LNCaP clone FGC (cell line): ENCODE measurements around the gene CMC1.

ENCODE experiments used
- DNase-seq: peaks from one replicate; pipeline ENCODE4 v3.0.0-alpha.2; 2011; ENCODE audit warnings: low read depth
- H3K4me3 ChIP-seq: 2 replicates; pipeline ENCODE4 v1.5.1; 2011; ENCODE audit warnings: mild to moderate bottlenecking, low read depth, low read length, control low read depth
- CTCF ChIP-seq: IDR thresholded peaks from 2 replicates; pipeline ENCODE4 v1.5.1; 2012; ENCODE audit warnings: mild to moderate bottlenecking; ENCODE audit not compliant: control insufficient read depth, insufficient read depth; ENCODE audit errors: extremely low read depth

The CMC1 gene

DNA sequence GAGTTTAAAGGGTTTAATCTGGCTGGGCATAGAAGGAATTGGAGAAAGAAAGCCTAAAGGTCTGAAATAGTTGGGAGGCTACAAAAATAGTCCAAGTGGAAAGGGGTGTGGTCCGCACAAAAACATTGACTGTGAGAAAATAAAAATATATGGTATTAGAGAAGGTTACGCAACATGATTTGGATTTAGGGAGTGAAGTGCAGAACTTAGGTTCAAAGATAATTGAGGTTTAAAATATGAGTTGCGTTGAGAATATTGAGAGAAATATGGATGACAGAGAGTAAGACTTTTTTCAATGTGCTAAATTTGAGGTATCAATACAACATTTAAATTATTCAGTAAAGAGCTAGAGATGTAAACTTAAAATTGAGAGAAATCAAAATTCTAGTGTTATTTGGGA, 15.4 kb upstream of the CMC1 start:
- DNase-seq: no peak
- H3K4me3 ChIP-seq: no peak overlapping the region
- no peak for TF ChIP-seq CTCF

GRCh38 chr3:28228623-28229022, 12.8 kb upstream of the CMC1 start:
- DNase-seq: no peak
- no peak overlapping the region for H3K4me3 ChIP-seq
- no peak for TF ChIP-seq CTCF

DNA sequence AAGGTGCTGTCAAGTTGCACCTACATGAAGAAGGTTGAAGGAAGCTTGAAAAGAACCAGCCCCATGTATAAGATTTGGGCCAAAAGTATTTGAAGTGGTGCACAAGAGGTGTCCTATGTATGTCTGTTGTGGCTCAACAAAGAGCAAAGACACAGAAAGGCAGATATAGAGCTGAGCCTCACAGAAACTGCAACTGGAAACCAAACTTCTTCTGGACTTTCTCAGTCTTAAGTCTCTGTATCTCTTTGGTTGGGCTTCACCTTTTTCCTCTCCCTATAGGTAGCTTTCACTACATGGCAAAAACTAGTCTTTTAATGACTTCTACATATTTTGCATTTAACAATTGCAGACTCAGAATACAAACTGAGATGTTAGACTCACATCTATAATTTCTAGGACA, 8.8 kb upstream of the CMC1 start:
- no peak overlapping the region for H3K4me3 ChIP-seq
- no peak for DNase-seq
- TF ChIP-seq CTCF: no peak

GRCh38 chr3:28234454-28234853, 7.0 kb upstream of the CMC1 start:
- no peak for TF ChIP-seq CTCF
- DNase-seq: no peak
- no peak overlapping the region for H3K4me3 ChIP-seq

DNA sequence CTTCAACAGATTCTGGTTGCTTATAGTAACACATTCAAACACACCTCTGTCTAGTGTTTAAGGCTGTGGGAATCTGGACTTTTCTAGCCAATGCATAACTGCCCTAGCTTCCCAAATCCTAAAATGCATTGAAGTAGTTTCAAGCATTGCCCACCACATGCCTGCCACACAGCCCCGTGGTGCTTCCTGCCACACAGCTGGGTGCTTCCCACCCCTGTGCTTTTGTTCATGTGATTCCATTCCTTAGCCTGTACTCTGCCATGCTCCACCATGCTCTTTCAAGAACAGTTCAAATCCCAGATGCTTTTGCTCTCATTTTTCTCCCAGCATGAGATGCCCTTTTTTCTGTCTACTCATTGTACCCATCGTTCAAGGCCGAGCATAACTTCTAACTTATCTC, 2.3 kb upstream of the CMC1 start:
- DNase-seq: no peak
- no peak overlapping the region for H3K4me3 ChIP-seq
- no peak for TF ChIP-seq CTCF

GRCh38 chr3:28240441-28240840, 978 bp upstream of the CMC1 start:
- peak overlapping the region; percentile 91; the same call in 1 of the 2 replicates for H3K4me3 ChIP-seq
- no peak for TF ChIP-seq CTCF

GRCh38 chr3:28242519-28242918, 1.1 kb downstream of the CMC1 start:
- TF ChIP-seq CTCF: no peak
- DNase-seq: no peak
- peak overlapping the region; percentile 91 for H3K4me3 ChIP-seq

More at GRCh38 chr3:28240441-28240840, 978 bp upstream of the CMC1 start:
- no peak for DNase-seq
